ENCODE data around the gene C1QA. TPM values are rescaled to one million over a fixed set of nuclear protein-coding genes. Genes with fewer than 3 reads are reported as not detected.
A peak's percentile ranks its signal among the peaks of the same experiment; 100 is the strongest.
"Not testable (repeated sequence)": the region's sequence is repeated elsewhere in the genome, so short reads cannot be mapped to it uniquely, and the experiment has no call there.

Gene C1QA
- polyA plus RNA-seq, 2 of the 4 experiments (the other 2 are of a cell fraction), result not detected

DNA sequence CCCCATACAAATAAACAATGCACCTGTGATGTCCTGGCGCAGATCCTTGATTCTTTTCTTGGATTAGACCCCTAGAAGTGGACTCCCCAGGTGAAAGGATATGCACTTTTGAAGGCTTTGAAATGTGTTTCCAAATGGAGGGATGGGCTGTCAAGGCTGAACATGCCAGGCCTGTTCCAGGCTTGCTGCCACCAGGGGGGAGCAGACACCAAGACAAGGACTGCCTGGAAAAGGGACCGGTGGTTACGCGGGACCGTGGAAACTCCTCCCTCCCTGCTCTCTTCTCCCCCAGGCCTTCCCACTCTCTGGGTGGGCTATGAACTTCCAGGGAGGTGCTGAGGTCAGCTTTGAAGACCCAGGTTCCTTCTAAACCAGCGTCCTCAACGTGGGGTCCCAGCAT, 29.3 kb downstream of the C1QA start:
- Histone ChIP-seq H3K4me3 (no peak overlapping the region), H3K27ac (no peak overlapping the region), H3K4me2 (no peak overlapping the region), H3K4me1 (no peaks in the 10 kb centered on the region), H3K9me3 (no peaks in the 10 kb centered on the region)
- peak; percentile 80 to 84 for ATAC-seq
- 38% methylated on average over 7 of the region's 7 CpGs for WGBS (ENCODE audit: missing lambda C conversion rate)
- DNase-seq (ENCODE audit: low read depth in 1 of 2, low spot score in 1 of 2), result peak; percentile 42 to 55
- peak; percentile 62 for TF ChIP-seq SMC3 (IDR thresholded peaks at IDR 0.05)
- peak; percentile 48; the same call in 2 of the 3 replicates for TF ChIP-seq CTCF (IDR thresholded peaks at IDR 0.05)
- TF ChIP-seq RAD21 (conservative IDR thresholded peaks at IDR 0.05 in 1 of 2, IDR thresholded peaks at IDR 0.05 in 1 of 2), result peak; percentile 78 to 85
- TF ChIP-seq E2F6 (IDR thresholded peaks at IDR 0.05; ENCODE audit: borderline replicate concordance, low read depth), result no peak
- POLR2A ChIA-PET, result no interaction called here
- CTCF ChIA-PET, result interaction anchor here (0.7 to 4.0 kb wide), 12 partner anchors 9 to 299 kb away, joined by 3 to 50 read pairs (median 4); no protein-coding TSS in a partner anchor
- FAIRE-seq, result no peak

- H3K4me2 ChIP-seq, result no peak overlapping the region
- H3K9me3 ChIP-seq, result no peaks in the 10 kb centered on the region
- 35% methylated on average over 2 of the region's 2 CpGs for WGBS (ENCODE audit: missing lambda C conversion rate)
- H3K27ac ChIP-seq, result no peak overlapping the region
- no peaks in the 10 kb centered on the region for H3K4me1 ChIP-seq
- POLR2A ChIA-PET, result no interaction called here
- FAIRE-seq (no peak), DNase-seq (ENCODE audit: low read depth in 1 of 2, low spot score in 1 of 2) (no peak), ATAC-seq (no peak)
- TF ChIP-seq ESRRA (IDR thresholded peaks at IDR 0.05; ENCODE audit: borderline replicate concordance, low read length) (no peak), GATA3 (IDR thresholded peaks at IDR 0.05; ENCODE audit: borderline replicate concordance) (no peak), SMC3 (IDR thresholded peaks at IDR 0.05) (no peak), RNF2 (IDR thresholded peaks at IDR 0.05; ENCODE audit: borderline replicate concordance, low read depth) (no peak), HOXB13 (CRISPR knock-in tag; IDR thresholded peaks at IDR 0.05; ENCODE audit: low read depth) (no peak), PHF8 (IDR thresholded peaks at IDR 0.05; ENCODE audit: borderline replicate concordance, low read depth) (no peak), FOSB (CRISPR knock-in tag; IDR thresholded peaks at IDR 0.05) (no peak), ZC3H11A (IDR thresholded peaks at IDR 0.05) (no peak), EHMT2 (IDR thresholded peaks at IDR 0.05; ENCODE audit: low read depth) (no peak), USF2 (IDR thresholded peaks at IDR 0.05) (no peak), CBX8 (IDR thresholded peaks at IDR 0.05) (no peak), MAFK (IDR thresholded peaks at IDR 0.05; ENCODE audit: partially characterized antibody) (no peak), HOXA7 (CRISPR knock-in tag; IDR thresholded peaks at IDR 0.05) (no peak), CEBPB (IDR thresholded peaks at IDR 0.05) (no peak)
- TF ChIP-seq, protein P1, sequence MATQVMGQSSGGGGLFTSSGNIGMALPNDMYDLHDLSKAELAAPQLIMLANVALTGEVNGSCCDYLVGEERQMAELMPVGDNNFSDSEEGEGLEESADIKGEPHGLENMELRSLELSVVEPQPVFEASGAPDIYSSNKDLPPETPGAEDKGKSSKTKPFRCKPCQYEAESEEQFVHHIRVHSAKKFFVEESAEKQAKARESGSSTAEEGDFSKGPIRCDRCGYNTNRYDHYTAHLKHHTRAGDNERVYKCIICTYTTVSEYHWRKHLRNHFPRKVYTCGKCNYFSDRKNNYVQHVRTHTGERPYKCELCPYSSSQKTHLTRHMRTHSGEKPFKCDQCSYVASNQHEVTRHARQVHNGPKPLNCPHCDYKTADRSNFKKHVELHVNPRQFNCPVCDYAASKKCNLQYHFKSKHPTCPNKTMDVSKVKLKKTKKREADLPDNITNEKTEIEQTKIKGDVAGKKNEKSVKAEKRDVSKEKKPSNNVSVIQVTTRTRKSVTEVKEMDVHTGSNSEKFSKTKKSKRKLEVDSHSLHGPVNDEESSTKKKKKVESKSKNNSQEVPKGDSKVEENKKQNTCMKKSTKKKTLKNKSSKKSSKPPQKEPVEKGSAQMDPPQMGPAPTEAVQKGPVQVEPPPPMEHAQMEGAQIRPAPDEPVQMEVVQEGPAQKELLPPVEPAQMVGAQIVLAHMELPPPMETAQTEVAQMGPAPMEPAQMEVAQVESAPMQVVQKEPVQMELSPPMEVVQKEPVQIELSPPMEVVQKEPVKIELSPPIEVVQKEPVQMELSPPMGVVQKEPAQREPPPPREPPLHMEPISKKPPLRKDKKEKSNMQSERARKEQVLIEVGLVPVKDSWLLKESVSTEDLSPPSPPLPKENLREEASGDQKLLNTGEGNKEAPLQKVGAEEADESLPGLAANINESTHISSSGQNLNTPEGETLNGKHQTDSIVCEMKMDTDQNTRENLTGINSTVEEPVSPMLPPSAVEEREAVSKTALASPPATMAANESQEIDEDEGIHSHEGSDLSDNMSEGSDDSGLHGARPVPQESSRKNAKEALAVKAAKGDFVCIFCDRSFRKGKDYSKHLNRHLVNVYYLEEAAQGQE (IDR thresholded peaks at IDR 0.05), result no peak
- TF ChIP-seq, protein P2, sequence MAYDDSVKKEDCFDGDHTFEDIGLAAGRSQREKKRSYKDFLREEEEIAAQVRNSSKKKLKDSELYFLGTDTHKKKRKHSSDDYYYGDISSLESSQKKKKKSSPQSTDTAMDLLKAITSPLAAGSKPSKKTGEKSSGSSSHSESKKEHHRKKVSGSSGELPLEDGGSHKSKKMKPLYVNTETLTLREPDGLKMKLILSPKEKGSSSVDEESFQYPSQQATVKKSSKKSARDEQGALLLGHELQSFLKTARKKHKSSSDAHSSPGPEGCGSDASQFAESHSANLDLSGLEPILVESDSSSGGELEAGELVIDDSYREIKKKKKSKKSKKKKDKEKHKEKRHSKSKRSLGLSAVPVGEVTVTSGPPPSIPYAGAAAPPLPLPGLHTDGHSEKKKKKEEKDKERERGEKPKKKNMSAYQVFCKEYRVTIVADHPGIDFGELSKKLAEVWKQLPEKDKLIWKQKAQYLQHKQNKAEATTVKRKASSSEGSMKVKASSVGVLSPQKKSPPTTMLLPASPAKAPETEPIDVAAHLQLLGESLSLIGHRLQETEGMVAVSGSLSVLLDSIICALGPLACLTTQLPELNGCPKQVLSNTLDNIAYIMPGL (CRISPR knock-in tag; IDR thresholded peaks at IDR 0.05; ENCODE audit: borderline replicate concordance), result no peak
- TF ChIP-seq, protein P3, sequence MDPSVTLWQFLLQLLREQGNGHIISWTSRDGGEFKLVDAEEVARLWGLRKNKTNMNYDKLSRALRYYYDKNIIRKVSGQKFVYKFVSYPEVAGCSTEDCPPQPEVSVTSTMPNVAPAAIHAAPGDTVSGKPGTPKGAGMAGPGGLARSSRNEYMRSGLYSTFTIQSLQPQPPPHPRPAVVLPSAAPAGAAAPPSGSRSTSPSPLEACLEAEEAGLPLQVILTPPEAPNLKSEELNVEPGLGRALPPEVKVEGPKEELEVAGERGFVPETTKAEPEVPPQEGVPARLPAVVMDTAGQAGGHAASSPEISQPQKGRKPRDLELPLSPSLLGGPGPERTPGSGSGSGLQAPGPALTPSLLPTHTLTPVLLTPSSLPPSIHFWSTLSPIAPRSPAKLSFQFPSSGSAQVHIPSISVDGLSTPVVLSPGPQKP (IDR thresholded peaks at IDR 0.05; ENCODE audit: low read depth, low read length), result no peak
- CTCF ChIA-PET, result interaction anchor here (0.7 to 4.0 kb wide), 9 partner anchors 8 to 298 kb away, joined by 3 to 50 read pairs (median 6); no protein-coding TSS in a partner anchor
- no peak overlapping the region for H3K4me3 ChIP-seq
Observed at GRCh38 chr1:22666412-22666811, 30.0 kb downstream of the C1QA start.

DNA sequence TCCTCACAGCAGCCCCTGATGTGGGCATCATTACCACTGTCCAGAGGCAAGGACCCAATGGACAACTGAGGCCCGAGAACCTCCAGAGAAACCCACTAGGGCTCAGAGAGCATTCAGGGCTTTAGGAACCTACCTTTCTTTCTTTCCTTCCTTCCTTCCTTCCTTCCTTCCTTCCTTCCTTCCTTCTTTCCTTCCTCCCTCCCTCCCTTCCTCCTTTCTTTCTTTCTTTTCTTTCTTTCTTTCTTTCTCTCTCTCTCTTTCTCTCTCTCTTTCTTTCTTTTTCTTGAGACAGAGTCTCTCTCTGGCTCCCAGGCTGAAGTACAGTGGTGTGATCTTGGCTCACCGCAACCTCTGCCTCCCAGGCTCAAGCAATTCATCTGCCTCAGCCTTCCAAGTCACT, 32.4 kb downstream of the C1QA start:
- ATAC-seq; DNase-seq (ENCODE audit: low read depth in 1 of 2, low spot score in 1 of 2); H3K4me3 ChIP-seq; H3K4me2 ChIP-seq; POLR2A ChIA-PET; H3K4me1 ChIP-seq; FAIRE-seq; H3K9me3 ChIP-seq; H3K27ac ChIP-seq: not testable (repeated sequence)
- 54% methylated on average over 2 of the region's 2 CpGs for WGBS (ENCODE audit: missing lambda C conversion rate)
- CTCF ChIA-PET, result interaction anchor here (0.6 to 4.0 kb wide), 3 partner anchors 57 to 264 kb away, joined by 3 to 50 read pairs (median 3); no protein-coding TSS in a partner anchor
